ENCODE measurements around the gene CCAR1. TPM values are rescaled to one million over a fixed set of nuclear protein-coding genes. Genes with fewer than 3 reads are reported as not detected.

The CCAR1 gene
- total and polyA plus RNA-seq, 2 of the 4 experiments (the other 2 are of a cell fraction), result 35.1 to 60.8 TPM

GRCh38 chr10:68837626-68838322 is 116.7 kb downstream of the CCAR1 start:
- no peak for ATAC-seq (ENCODE audit: low read depth)
- H3K27me3 ChIP-seq (ENCODE audit: control insufficient read depth, insufficient read depth, low read length), result peaks cover 19% of the 10 kb centered on the region
- H3K4ac ChIP-seq (ENCODE audit: low read depth, low read length), result no peak overlapping the region
- H2AFZ ChIP-seq (replicated peaks; ENCODE audit: low read length, poor library complexity), result no peak overlapping the region
- H3K14ac ChIP-seq (replicated peaks; ENCODE audit: low read depth, low read length), result no peak overlapping the region
- H3K9me3 ChIP-seq (ENCODE audit: control insufficient read depth, insufficient read depth, low read length), result no peaks in the 10 kb centered on the region
- ChIA-PET CTCF (interaction anchor here (0.6 kb wide), 1 partner anchor 23 kb away, joined by 3 read pairs; no protein-coding TSS in a partner anchor), POLR2A (ENCODE audit: unreplicated experiment) (no interaction called here)
- no peak overlapping the region for H2BK120ac ChIP-seq (ENCODE audit: low read depth, low read length)
- no peak overlapping the region for H2BK20ac ChIP-seq (ENCODE audit: low read depth, low read length)
- no peaks in the 10 kb centered on the region for H4K20me1 ChIP-seq (ENCODE audit: insufficient read depth, low read length)
- no peak overlapping the region for H3K56ac ChIP-seq (ENCODE audit: extremely low read depth, insufficient read depth, low read length)
- no peak overlapping the region for H2AK5ac ChIP-seq (ENCODE audit: low read depth, low read length)
- H4K5ac ChIP-seq (ENCODE audit: low read depth, low read length), result no peak overlapping the region
- 67% methylated on average over 1 of the region's 8 CpGs; no CpG with 5 or more reads in 1 of the 2 experiments for WGBS, 2 experiments (ENCODE audit: extremely low coverage in 2 of 2, insufficient read length in 1 of 2)
- H2BK15ac ChIP-seq (ENCODE audit: low read depth, low read length), result no peak overlapping the region
- no peak overlapping the region for H4K91ac ChIP-seq (ENCODE audit: insufficient read depth, low read depth, low read length)
- no peak overlapping the region for H3K9ac ChIP-seq (ENCODE audit: low read depth, low read length)
- no peak overlapping the region for H3K18ac ChIP-seq (ENCODE audit: low read depth, low read length)
- dilution Hi-C loops (cut with HindIII; ENCODE audit: low sequenced_read_pairs, unreplicated experiment) (no loop called here), in situ Hi-C loops (cut with MboI; ENCODE audit: low sequenced_read_pairs) (no loop called here), intact Hi-C loops (cut with micrococcal nuclease) (no loop called here)
- H3K23ac ChIP-seq (ENCODE audit: low read depth, low read length), result no peak overlapping the region
- no peak overlapping the region for H3K27ac ChIP-seq (ENCODE audit: insufficient read depth, low read length)
- no peak for TF ChIP-seq USF2 (IDR thresholded peaks at IDR 0.05; ENCODE audit: low read depth, low read length)
- TF ChIP-seq CTCF (conservative IDR thresholded peaks at IDR 0.05; ENCODE audit: low read depth, low read length), result no peak
- TF ChIP-seq RCOR1 (IDR thresholded peaks at IDR 0.05; ENCODE audit: insufficient replicate concordance, low read length), result no peak
- no peak for TF ChIP-seq MAFK (IDR thresholded peaks at IDR 0.05; ENCODE audit: low read depth, low read length)
- no peak for TF ChIP-seq FOS (IDR thresholded peaks at IDR 0.05; ENCODE audit: low read depth, low read length)
- no peak for TF ChIP-seq ELK1 (IDR thresholded peaks at IDR 0.05; ENCODE audit: borderline replicate concordance, low read depth, low read length)
- TF ChIP-seq CHD1 (IDR thresholded peaks at IDR 0.05; ENCODE audit: low read depth, low read length), result no peak
- no peak for TF ChIP-seq SMC3 (IDR thresholded peaks at IDR 0.05; ENCODE audit: low read depth, low read length)
- no peak for TF ChIP-seq POLR2A (IDR thresholded peaks at IDR 0.05; ENCODE audit: low read depth, low read length)
- no peak for TF ChIP-seq MXI1 (IDR thresholded peaks at IDR 0.05; ENCODE audit: borderline replicate concordance, low read depth, low read length)
- no peak for TF ChIP-seq CEBPB (IDR thresholded peaks at IDR 0.05; ENCODE audit: low read depth, low read length)
- no peak for TF ChIP-seq RAD21 (IDR thresholded peaks at IDR 0.05; ENCODE audit: low read length)
- no peak for TF ChIP-seq BHLHE40 (IDR thresholded peaks at IDR 0.05; ENCODE audit: low read depth, low read length)
- no peak for TF ChIP-seq RFX5 (IDR thresholded peaks at IDR 0.05; ENCODE audit: low read depth, low read length)
- no peak for TF ChIP-seq MAZ (IDR thresholded peaks at IDR 0.05; ENCODE audit: borderline replicate concordance, low read depth, low read length)
- no peak for TF ChIP-seq NFE2L2 (IDR thresholded peaks at IDR 0.05; ENCODE audit: low read depth, low read length)
- no peak for DNase-seq
- H3K4me2 ChIP-seq (ENCODE audit: low read depth, low read length), result no peak overlapping the region
- H2BK5ac ChIP-seq (ENCODE audit: low read depth, low read length, poor library complexity, severe bottlenecking), result no peak overlapping the region
- H3K4me1 ChIP-seq (ENCODE audit: control insufficient read depth, insufficient read depth, low read length), result no peaks in the 10 kb centered on the region
- H4K8ac ChIP-seq (ENCODE audit: low read depth in 2 of 2, low read length in 2 of 2), result no peak overlapping the region
- H2AK9ac ChIP-seq (replicated peaks; ENCODE audit: low read depth, low read length, poor library complexity), result no peak overlapping the region
- no peak overlapping the region for H3K4me3 ChIP-seq (ENCODE audit: insufficient read depth, low read depth, low read length)
- H3K79me1 ChIP-seq (ENCODE audit: low read depth in 1 of 2, low read length in 2 of 2), result no peaks in the 10 kb centered on the region
- H3K9me1 ChIP-seq (ENCODE audit: insufficient read depth, low read length), result no peaks in the 10 kb centered on the region
- BruUV-seq (replicated peaks), result no TSS peak
- H3K36me3 ChIP-seq (ENCODE audit: control insufficient read depth, insufficient read depth, low read length), result no peaks in the 10 kb centered on the region

Measured in IMR-90 (cell line).